Measurements from ENCODE around the gene PROM1. TPM values are rescaled to one million over a fixed set of nuclear protein-coding genes. Genes with fewer than 3 reads are reported as not detected.

Gene PROM1
- total and polyA plus RNA-seq, 4 experiments from 2014 or later: not detected

GRCh38 chr4:15925830-15926229, 158.0 kb downstream of the PROM1 start:
- Mint-ChIP-seq H3K36me3 (no peaks in the 10 kb centered on the region), H3K9me3 (no peaks in the 10 kb centered on the region), H3K4me1 (no peaks in the 10 kb centered on the region), H3K27me3 (peaks cover 8 to 9% of the 10 kb centered on the region in 2 donors), H3K27ac (no peak overlapping the region), H3K4me3 (no peak overlapping the region)
- Histone ChIP-seq H3K4me3 (ENCODE audit: low read length in 2 of 2) (no peak overlapping the region), H3K36me3 (ENCODE audit: insufficient read depth, low read length) (no peaks in the 10 kb centered on the region), H3K27me3 (ENCODE audit: insufficient read depth, low read length) (peaks cover 3% of the 10 kb centered on the region), H3K4me1 (ENCODE audit: insufficient read depth, low read length) (no peaks in the 10 kb centered on the region), H3K9me3 (ENCODE audit: control insufficient read depth in 1 of 2, low read length in 2 of 2) (no peaks in the 10 kb centered on the region), H3K27ac (ENCODE audit: low read depth, low read length) (no peak overlapping the region)
- intact Hi-C loops (cut with micrococcal nuclease): no loop called here
- no peak for DNase-seq
- POLR2A ChIA-PET (ENCODE audit: partially characterized antibody): no interaction called here
- CTCF ChIA-PET (ENCODE audit: partially characterized antibody): interaction anchor here (1.6 kb wide), 1 partner anchor 43 kb away, joined by 3 read pairs; no protein-coding TSS in a partner anchor

GRCh38 chr4:15921592-15921932, 162.3 kb downstream of the PROM1 start:
- H3K4me1 Mint-ChIP-seq: no peaks in the 10 kb centered on the region
- intact Hi-C loops (cut with micrococcal nuclease): no loop called here
- H3K36me3 ChIP-seq (ENCODE audit: insufficient read depth, low read length): no peaks in the 10 kb centered on the region
- no peaks in the 10 kb centered on the region for H3K4me1 ChIP-seq (ENCODE audit: insufficient read depth, low read length)
- no peak overlapping the region for H3K4me3 ChIP-seq (ENCODE audit: low read length in 2 of 2)
- peaks cover 11 to 13% of the 10 kb centered on the region in 2 donors for H3K27me3 Mint-ChIP-seq
- H3K9me3 Mint-ChIP-seq: no peaks in the 10 kb centered on the region
- no peaks in the 10 kb centered on the region for H3K36me3 Mint-ChIP-seq
- H3K27ac ChIP-seq (ENCODE audit: low read depth, low read length): no peak overlapping the region
- no peaks in the 10 kb centered on the region for H3K27me3 ChIP-seq (ENCODE audit: insufficient read depth, low read length)
- no peak for DNase-seq
- POLR2A ChIA-PET (ENCODE audit: partially characterized antibody): no interaction called here
- CTCF ChIA-PET (ENCODE audit: partially characterized antibody): interaction anchor here (1.6 kb wide), 1 partner anchor 39 kb away, joined by 3 read pairs; no protein-coding TSS in a partner anchor
- no peak overlapping the region for H3K27ac Mint-ChIP-seq
- H3K9me3 ChIP-seq (ENCODE audit: control insufficient read depth in 1 of 2, low read length in 2 of 2): no peaks in the 10 kb centered on the region
- H3K4me3 Mint-ChIP-seq: no peak overlapping the region

GRCh38 chr4:15920723-15921591, 162.9 kb downstream of the PROM1 start:
- DNase-seq: no peak
- Histone ChIP-seq H3K4me1 (ENCODE audit: insufficient read depth, low read length) (no peaks in the 10 kb centered on the region), H3K27me3 (ENCODE audit: insufficient read depth, low read length) (no peaks in the 10 kb centered on the region), H3K4me3 (ENCODE audit: low read length in 2 of 2) (no peak overlapping the region), H3K9me3 (ENCODE audit: control insufficient read depth in 1 of 2, low read length in 2 of 2) (no peaks in the 10 kb centered on the region), H3K36me3 (ENCODE audit: insufficient read depth, low read length) (no peaks in the 10 kb centered on the region), H3K27ac (ENCODE audit: low read depth, low read length) (no peak overlapping the region)
- Mint-ChIP-seq H3K27ac (no peak overlapping the region), H3K36me3 (no peaks in the 10 kb centered on the region), H3K27me3 (peaks cover 11 to 13% of the 10 kb centered on the region in 2 donors), H3K4me3 (no peak overlapping the region), H3K9me3 (peaks cover 0 to 3% (median under 1%) of the 10 kb centered on the region in 8 donors), H3K4me1 (no peaks in the 10 kb centered on the region)
- intact Hi-C loops (cut with micrococcal nuclease): no loop called here
- CTCF ChIA-PET (ENCODE audit: partially characterized antibody): interaction anchor here (1.6 kb wide), 1 partner anchor 38 kb away, joined by 3 read pairs; no protein-coding TSS in a partner anchor
- POLR2A ChIA-PET (ENCODE audit: partially characterized antibody): no interaction called here

GRCh38 chr4:15918484-15919129, 165.2 kb downstream of the PROM1 start:
- ChIA-PET POLR2A (ENCODE audit: partially characterized antibody) (no interaction called here), CTCF (ENCODE audit: partially characterized antibody) (no interaction called here)
- Histone ChIP-seq H3K4me3 (ENCODE audit: low read length in 2 of 2) (no peak overlapping the region), H3K27me3 (ENCODE audit: insufficient read depth, low read length) (no peaks in the 10 kb centered on the region), H3K36me3 (ENCODE audit: insufficient read depth, low read length) (no peaks in the 10 kb centered on the region), H3K27ac (ENCODE audit: low read depth, low read length) (no peak overlapping the region), H3K4me1 (ENCODE audit: insufficient read depth, low read length) (no peaks in the 10 kb centered on the region), H3K9me3 (ENCODE audit: control insufficient read depth in 1 of 2, low read length in 2 of 2) (no peaks in the 10 kb centered on the region)
- DNase-seq: no peak
- intact Hi-C loops (cut with micrococcal nuclease): no loop called here
- no peaks in the 10 kb centered on the region for H3K36me3 Mint-ChIP-seq
- H3K9me3 Mint-ChIP-seq: peaks cover 0 to 6% (median 2%) of the 10 kb centered on the region in 8 donors
- H3K27ac Mint-ChIP-seq: no peak overlapping the region
- peaks cover 6 to 9% of the 10 kb centered on the region in 2 donors for H3K27me3 Mint-ChIP-seq
- no peak overlapping the region for H3K4me3 Mint-ChIP-seq
- H3K4me1 Mint-ChIP-seq: no peaks in the 10 kb centered on the region

Other genes starting within 250 kb of the PROM1 start
- not detected for gene FGFBP1, start 145.3 kb downstream of the PROM1 start, total RNA-seq
- not detected for gene FGFBP1, start 145.3 kb downstream of the PROM1 start, polyA plus RNA-seq
- under 1 TPM in 1 of 2 experiments, not detected in 1; 0.38 TPM for gene FGFBP2, start 120.8 kb downstream of the PROM1 start, total RNA-seq
- gene FGFBP2, start 120.8 kb downstream of the PROM1 start, polyA plus RNA-seq: under 1 TPM in 1 of 2 donors, not detected in 1; 0.22 TPM
- gene TAPT1, start 142.4 kb upstream of the PROM1 start, total RNA-seq: 10 to 100 TPM; 55.1 to 57.5 TPM
- gene TAPT1, start 142.4 kb upstream of the PROM1 start, polyA plus RNA-seq: 10 to 100 TPM; 27.0 TPM

All from CD4-positive, alpha-beta memory T cell (primary cell).